Nephron progenitor cell (in vitro differentiated cells): ENCODE measurements around the gene TLK1.
A peak's percentile ranks its signal among the peaks of the same experiment; 100 is the strongest.

ENCODE experiments used
- DNase-seq: peaks from one replicate; pipeline ENCODE4 v3.0.0; 2021
- H3K27ac Mint-ChIP-seq: 2 replicates; pipeline ENCODE4 v1.8.0; 2021; ENCODE audit warnings: mild to moderate bottlenecking, moderate library complexity, mixed read lengths
- H3K27me3 Mint-ChIP-seq: 2 replicates; pipeline ENCODE4 v1.8.0; 2021; ENCODE audit warnings: mild to moderate bottlenecking, low read depth, mixed read lengths; ENCODE audit not compliant: poor library complexity
- H3K36me3 Mint-ChIP-seq: 2 replicates; pipeline ENCODE4 v1.8.0; 2021; ENCODE audit warnings: low read depth, mixed read lengths
- H3K4me1 Mint-ChIP-seq: 2 replicates; pipeline ENCODE4 v1.8.0; 2021; ENCODE audit warnings: mixed read lengths
- H3K4me3 Mint-ChIP-seq: 2 replicates; pipeline ENCODE4 v1.8.0; 2021; ENCODE audit warnings: mild to moderate bottlenecking, moderate library complexity, mixed read lengths
- H3K9me3 Mint-ChIP-seq: 2 replicates; pipeline ENCODE4 v1.8.0; 2021; ENCODE audit warnings: mild to moderate bottlenecking, moderate library complexity, mixed read lengths
- CTCF ChIP-seq: fragments of 200-600 bp; sonication (generic); IDR thresholded peaks from 2 replicates; pipeline ENCODE4 v1.5.0; 2021; ENCODE audit warnings: antibody characterized with exemption

The TLK1 gene

GRCh38 chr2:171159372-171160118, 1.1 kb downstream of the TLK1 start:
- Mint-ChIP-seq H3K9me3 (no peaks in the 10 kb centered on the region), H3K36me3 (no peaks in the 10 kb centered on the region), H3K4me1 (peaks cover 46% of the 10 kb centered on the region), H3K27me3 (peaks cover 4% of the 10 kb centered on the region), H3K27ac (peak overlapping the region; percentile 91), H3K4me3 (peak overlapping the region; percentile 94)
- peak; percentile 67 for DNase-seq
- peak; percentile 19 for TF ChIP-seq CTCF

GRCh38 chr2:171158790-171159371, 1.8 kb downstream of the TLK1 start:
- H3K27me3 Mint-ChIP-seq, result no peaks in the 10 kb centered on the region
- no peaks in the 10 kb centered on the region for H3K9me3 Mint-ChIP-seq
- no peak for TF ChIP-seq CTCF
- DNase-seq, result no peak
- H3K4me3 Mint-ChIP-seq, result peak overlapping the region; percentile 94
- H3K27ac Mint-ChIP-seq, result peak overlapping the region; percentile 91
- no peaks in the 10 kb centered on the region for H3K36me3 Mint-ChIP-seq
- H3K4me1 Mint-ChIP-seq, result peaks cover 51% of the 10 kb centered on the region

GRCh38 chr2:171158036-171158789, 2.5 kb downstream of the TLK1 start:
- Mint-ChIP-seq H3K27ac (no peak overlapping the region), H3K9me3 (no peaks in the 10 kb centered on the region), H3K27me3 (no peaks in the 10 kb centered on the region), H3K4me3 (peak overlapping the region; percentile 94), H3K4me1 (peaks cover 51% of the 10 kb centered on the region), H3K36me3 (no peaks in the 10 kb centered on the region)
- no peak for DNase-seq
- no peak for TF ChIP-seq CTCF

- H3K27me3 Mint-ChIP-seq, result no peaks in the 10 kb centered on the region
- no peak for DNase-seq
- TF ChIP-seq CTCF, result no peak
- H3K4me3 Mint-ChIP-seq, result no peak overlapping the region
- H3K36me3 Mint-ChIP-seq, result peaks cover 6% of the 10 kb centered on the region
- H3K4me1 Mint-ChIP-seq, result peaks cover 51% of the 10 kb centered on the region
- no peaks in the 10 kb centered on the region for H3K9me3 Mint-ChIP-seq
- no peak overlapping the region for H3K27ac Mint-ChIP-seq
Measured at GRCh38 chr2:171157109-171157500, 3.6 kb downstream of the TLK1 start.

- H3K27ac Mint-ChIP-seq, result no peak overlapping the region
- no peaks in the 10 kb centered on the region for H3K9me3 Mint-ChIP-seq
- peaks cover 26% of the 10 kb centered on the region for H3K36me3 Mint-ChIP-seq
- no peak for DNase-seq
- no peak overlapping the region for H3K4me3 Mint-ChIP-seq
- H3K4me1 Mint-ChIP-seq, result peaks cover 41% of the 10 kb centered on the region
- TF ChIP-seq CTCF, result no peak
- H3K27me3 Mint-ChIP-seq, result peaks cover 3% of the 10 kb centered on the region
Measured at GRCh38 chr2:171154348-171154747, 6.3 kb downstream of the TLK1 start.
